ENCODE measurements around the gene ZNF598. TPM values are rescaled to one million over a fixed set of nuclear protein-coding genes. Genes with fewer than 3 reads are reported as not detected.

The ZNF598 gene
- total and polyA plus RNA-seq, 2 of the 13 experiments (the other 11 are each of a cell fraction or from before 2014, with no cell fraction given), result 13.5 to 14.2 TPM

GRCh38 chr16:2047330-2048115, 37.9 kb upstream of the ZNF598 start, which contains the start of the genes NTHL1 and TSC2 (continued):
- no peak; the same call in 1 of the 2 replicates for TF ChIP-seq SNAPC4 (CRISPR knock-in tag; IDR thresholded peaks at IDR 0.05)
- no peak for TF ChIP-seq ZNF138 (CRISPR knock-in tag; IDR thresholded peaks at IDR 0.05; ENCODE audit: low read depth)
- TF ChIP-seq GRHL1 (CRISPR knock-in tag; conservative IDR thresholded peaks at IDR 0.05), result no peak
- no peak for TF ChIP-seq ZNF644 (CRISPR knock-in tag; IDR thresholded peaks at IDR 0.05; ENCODE audit: low read depth)
- no peak for TF ChIP-seq SRY (CRISPR knock-in tag; IDR thresholded peaks at IDR 0.05)
- peak; percentile 75 for TF ChIP-seq AGO1 (IDR thresholded peaks at IDR 0.05; ENCODE audit: low read depth, low read length, poor library complexity, severe bottlenecking)
- no peak for TF ChIP-seq JUND (CRISPR knock-in tag; IDR thresholded peaks at IDR 0.05)
- no peak for TF ChIP-seq ADNP (CRISPR knock-in tag; IDR thresholded peaks at IDR 0.05)
- peak; percentile 25; the same call in 1 of the 2 replicates for TF ChIP-seq ZNF503 (CRISPR knock-in tag; IDR thresholded peaks at IDR 0.05)
- TF ChIP-seq ZNF207 (IDR thresholded peaks at IDR 0.05; ENCODE audit: borderline replicate concordance), result no peak; the same call in 1 of the 2 replicates
- TF ChIP-seq HDAC1 (CRISPR knock-in tag; IDR thresholded peaks at IDR 0.05), result peak; percentile 76
- no peak for TF ChIP-seq ZNF883 (CRISPR knock-in tag; IDR thresholded peaks at IDR 0.05; ENCODE audit: not compliant biosample characterization)
- no peak for TF ChIP-seq ATF5 (CRISPR knock-in tag; IDR thresholded peaks at IDR 0.05; ENCODE audit: low read depth)
- TF ChIP-seq ZBTB38 (CRISPR knock-in tag; IDR thresholded peaks at IDR 0.05), result no peak
- 0 out of 2 replicates have a peak, but pooled peaks have one; percentile 16 for TF ChIP-seq ZNF292 (CRISPR knock-in tag; IDR thresholded peaks at IDR 0.05; ENCODE audit: borderline replicate concordance, low read depth)
- TF ChIP-seq GATAD1 (CRISPR knock-in tag; IDR thresholded peaks at IDR 0.05), result peak; percentile 90
- no peak; the same call in 1 of the 2 replicates for TF ChIP-seq ZNF746 (CRISPR knock-in tag; IDR thresholded peaks at IDR 0.05)
- no peak for TF ChIP-seq ZNF121 (CRISPR knock-in tag; IDR thresholded peaks at IDR 0.05)
- TF ChIP-seq IKZF5 (CRISPR knock-in tag; IDR thresholded peaks at IDR 0.05), result peak; percentile 13; the same call in 1 of the 2 replicates

All from HepG2 (cell line).